GM19467 (cell line): ENCODE measurements around the gene ZPBP2.

ENCODE experiments used
- ATAC-seq: cut with Tn5 transposase; IDR thresholded peaks from one replicate; pipeline ENCODE4 v1.9.1; 2021; ENCODE audit warnings: mild to moderate bottlenecking, moderate library complexity; ENCODE audit not compliant: unreplicated experiment

The ZPBP2 gene

DNA sequence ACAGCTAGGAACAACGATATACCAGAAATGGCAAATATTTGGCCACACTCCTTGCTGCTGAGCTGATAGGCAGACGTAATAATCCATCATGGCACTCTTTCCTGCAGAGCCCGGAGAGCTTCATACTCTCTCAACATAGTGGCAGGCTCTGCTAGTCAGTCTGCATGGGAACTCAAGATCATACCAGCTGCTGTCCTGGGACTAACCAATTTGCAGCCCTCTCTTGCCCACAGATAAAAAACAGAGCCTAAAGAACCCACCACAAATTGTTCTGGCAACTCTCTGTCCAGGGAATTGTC lies 36.9 kb downstream of the ZPBP2 start:
- no peak for ATAC-seq

DNA sequence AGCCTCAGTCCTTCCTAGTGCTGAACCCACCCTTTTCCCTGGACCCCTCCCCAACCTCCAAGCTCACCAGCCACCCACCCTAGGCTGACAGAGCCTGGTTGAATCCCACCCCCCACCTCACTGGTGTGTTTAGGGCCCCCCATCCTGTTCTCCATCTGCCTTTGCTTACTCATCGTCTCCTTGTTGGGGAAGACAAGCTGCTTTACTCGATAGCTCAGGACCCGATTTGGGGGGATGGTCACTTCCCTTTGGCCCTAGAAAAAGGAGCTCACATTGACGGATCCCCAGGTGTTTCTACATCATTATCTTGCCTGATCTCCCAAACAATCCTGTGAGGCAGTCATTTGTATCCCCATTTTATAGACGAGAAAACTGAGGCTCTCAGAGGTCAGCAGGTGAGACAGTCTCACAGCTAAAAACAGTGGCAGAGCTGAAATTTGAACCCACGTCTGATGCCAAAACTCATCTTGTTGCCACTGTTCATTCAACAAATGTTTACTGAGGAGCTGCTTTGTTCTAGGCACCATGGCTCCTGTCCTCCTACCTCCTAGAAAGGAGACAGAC lies 40.9 kb downstream of the ZPBP2 start:
- ATAC-seq, result no peak

DNA sequence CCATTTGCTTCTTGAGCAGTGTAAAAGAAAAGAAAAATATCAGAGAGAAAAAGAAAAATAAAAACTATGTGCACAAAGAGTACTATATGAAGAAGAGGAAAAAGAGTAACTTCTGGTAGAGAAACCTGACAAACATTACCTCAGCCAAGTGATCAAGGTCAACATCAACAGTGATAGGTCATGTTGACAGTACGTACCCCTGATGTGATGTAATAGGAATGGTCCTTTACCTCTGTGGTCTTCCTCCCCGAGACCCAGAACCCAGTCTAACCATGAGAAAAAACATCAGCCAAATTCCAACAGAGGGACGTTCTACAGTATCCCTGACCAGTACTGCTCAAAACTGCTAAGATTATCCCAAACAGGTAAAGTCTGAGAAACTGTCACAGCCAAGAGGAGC lies 46.0 kb downstream of the ZPBP2 start:
- no peak for ATAC-seq

DNA sequence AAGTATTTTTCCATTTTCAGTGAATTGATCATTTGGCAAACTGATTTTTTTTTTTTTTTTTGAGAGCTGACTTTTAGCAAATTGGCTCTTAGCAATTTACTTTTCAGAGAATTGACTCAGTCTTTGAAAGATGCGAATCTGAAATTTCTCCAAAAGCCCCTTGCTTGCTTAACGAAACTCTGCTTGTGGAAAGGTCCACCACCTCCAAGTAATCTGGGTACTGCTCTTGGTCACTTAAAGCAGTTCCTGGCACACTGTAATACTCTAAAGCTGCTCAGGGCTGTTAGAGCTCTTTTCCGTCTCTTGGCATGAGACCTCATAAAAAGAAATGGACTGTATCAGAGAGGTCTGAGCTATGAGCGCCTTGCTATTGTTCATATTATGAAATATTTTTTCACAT lies 47.6 kb downstream of the ZPBP2 start:
- ATAC-seq, result no peak

DNA sequence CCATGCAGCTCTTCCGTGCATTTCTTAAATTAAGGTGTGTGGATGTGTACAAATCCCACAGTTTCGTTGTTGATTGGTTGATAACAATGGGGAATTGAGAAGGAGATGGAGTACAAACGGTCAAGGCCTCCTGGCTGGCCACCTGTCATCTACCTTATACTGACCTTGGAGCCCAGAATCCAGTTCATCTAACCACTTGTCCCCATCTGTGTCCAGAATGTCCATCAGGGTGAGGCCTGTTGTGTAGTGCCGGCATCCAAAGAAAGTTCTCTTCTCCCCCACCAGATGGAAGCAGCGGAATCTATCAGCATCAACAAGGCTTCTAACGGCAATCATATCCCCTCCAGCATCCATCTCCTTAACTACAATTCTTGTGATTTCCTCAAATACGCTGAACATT lies 48.9 kb downstream of the ZPBP2 start:
- ATAC-seq, result no peak

DNA sequence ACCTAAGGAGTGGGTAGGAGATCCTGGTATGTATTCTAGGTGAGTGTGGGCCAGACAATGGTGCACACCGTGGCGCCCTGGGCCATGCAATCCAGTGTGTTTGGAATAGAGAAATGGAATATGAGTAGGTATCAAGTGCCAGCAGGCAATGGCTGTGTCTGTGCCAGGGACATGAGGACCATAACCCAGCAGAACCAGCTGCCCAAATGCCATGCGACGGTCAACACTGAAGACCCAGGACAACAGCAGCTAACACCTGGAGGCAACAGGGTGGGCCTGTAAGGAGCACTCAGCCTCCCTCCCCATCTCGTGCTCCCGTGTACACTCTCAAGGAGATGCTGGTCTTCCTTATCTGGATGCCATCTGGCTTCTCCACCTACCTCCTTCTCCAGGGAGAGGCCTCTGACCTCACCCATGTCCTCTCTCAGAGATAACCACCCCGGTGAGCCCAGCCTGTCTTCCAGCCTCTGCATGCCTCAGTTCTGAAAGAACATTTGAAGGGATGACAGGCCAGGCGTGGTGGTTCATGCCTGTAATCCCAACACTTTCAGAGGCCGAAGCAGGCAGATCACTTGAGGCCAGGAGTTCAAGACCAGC lies 51.2 kb downstream of the ZPBP2 start:
- no peak for ATAC-seq

DNA sequence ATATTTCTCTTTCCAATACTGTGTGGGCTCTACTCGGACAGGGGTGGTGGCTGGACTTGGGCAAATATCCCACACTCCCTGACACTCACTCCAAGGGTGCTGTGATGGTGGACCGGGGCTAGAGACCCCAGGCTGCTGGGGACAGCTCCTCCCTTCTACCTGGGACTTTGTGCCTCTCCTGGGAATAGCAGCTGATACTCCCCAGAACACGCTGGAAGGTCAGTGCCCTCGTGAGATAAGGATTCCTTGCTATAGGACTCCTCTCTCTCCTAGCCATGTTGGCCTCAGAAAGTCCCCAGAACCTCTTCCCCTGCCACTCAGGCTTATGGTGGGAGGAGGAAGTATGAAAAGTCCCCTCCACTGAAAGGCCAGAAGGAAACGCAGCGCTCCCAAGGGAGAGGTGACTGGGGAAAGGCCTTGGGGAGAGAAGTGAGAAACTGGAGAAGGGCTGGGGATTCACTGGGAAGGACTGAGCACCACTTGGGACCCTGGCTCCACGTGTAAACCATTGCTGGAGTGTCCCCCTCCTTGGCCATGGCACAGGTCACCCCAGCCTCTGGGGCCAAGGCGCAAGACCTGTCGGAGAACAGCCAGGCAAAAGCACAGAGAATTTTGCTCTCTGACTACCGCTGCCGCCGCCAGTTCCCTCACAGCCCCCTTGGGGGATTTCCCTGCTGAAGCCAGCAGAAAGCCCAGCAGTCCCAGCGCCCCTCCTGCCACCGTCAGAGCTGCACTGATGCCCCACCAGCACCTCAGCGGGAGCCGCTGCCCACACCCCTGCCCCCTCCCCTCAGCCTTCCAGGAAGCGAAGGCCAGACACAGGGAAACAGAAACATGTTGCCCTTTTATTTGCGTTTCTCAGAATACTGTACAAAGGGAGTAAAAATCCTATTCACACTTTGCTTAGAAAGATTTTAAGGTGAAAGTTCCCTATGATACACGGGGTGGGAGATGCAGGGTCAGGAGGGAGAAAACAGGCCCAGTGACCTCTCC lies 52.5 kb downstream of the ZPBP2 start:
- ATAC-seq, result no peak

DNA sequence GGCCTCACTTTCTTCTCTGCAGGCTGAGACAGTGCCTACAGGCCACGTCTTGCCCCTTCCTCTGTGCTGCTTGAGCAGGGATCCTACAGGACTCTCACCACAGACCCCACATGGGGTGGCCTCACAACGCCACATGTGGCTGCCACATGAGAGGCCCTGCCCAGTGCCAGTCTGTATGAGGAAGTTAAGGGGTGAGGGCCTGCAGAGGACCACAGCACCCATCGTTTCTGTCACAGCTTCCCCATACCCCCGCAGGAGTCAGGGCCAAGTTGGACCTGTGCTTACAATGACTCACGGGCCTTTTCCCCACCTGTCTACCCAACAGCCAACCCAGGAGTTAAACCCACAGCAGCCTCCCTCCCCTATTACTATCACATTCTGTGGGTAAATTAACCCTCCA lies 53.3 kb downstream of the ZPBP2 start:
- no peak for ATAC-seq

DNA sequence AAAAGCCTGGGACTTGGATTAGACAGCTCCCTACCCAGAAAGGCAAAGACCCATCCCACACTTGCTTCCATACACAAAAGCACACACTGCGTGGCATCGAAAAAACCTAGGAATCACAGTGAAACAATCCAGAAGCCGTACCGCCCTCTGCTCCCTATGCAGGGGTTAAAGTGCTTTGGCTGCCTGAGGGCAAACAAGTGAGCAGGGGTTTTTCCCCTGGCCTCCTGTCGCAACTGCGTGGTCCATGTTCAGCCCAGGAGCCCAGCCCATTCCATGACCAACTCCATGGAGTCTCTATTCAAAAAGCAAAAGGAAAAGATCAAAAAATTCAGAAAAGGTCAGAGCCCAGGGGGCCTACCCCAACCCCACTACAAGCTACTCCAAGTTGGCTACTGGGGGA lies 54.0 kb downstream of the ZPBP2 start:
- no peak for ATAC-seq

DNA sequence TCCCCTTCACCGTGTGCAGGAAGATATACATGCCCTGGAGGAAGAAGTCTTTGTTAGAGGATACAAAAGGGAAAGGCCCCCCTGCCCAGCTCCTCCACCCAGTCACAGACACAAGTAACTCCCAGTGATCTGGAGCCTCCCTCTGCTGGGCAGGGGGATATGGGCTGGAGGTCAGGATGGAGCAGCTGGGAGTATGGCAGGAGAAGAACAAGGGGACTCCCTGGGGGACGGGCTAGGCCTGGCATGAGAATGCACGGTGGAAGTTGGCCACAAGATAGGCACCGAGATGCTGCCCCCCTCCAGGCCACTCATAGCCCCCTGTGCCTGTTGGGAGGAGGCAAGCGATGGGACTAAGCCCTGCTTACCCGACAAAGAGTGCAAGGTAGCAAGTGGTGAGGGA lies 55.2 kb downstream of the ZPBP2 start:
- no peak for ATAC-seq

DNA sequence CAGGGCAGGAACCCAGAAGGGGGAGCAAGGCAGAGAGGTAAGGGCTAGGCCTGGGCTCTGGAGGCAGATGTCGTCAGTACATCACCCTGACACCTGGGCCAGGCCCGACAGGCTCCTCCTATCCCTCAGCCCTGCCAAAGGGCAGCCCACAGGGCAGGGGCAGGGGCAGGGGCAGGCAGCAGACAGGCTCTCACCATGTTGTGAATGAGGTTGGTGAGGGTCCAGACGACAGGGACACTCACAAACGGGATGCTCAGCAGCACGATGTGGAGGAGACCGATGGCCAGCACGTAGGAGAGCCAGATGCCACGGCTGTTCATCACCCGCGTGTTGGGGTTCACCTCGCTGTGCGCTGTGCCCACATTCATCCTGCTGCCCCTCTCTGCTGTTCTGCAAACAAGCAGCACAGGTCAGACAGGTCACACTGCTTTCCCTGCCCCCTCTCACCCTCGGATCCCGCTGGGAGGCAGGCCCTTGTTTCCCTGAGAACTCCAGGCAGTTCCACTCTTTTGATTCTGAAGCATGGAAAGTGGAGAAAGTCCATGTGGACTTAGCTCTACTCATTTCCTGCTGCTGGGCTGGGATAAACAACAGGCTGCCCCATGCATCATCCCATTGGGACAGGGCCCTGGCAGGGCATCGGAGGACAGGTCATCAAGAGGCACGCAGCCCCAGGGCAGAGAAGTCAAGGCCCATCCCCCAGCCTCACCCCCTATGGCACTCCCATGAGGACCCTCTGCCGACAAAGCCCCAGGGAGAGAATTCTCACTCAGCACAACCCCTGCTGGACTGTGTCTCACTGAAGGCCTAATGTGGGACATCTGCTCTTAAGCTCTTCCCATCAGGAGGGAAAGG lies 56.1 kb downstream of the ZPBP2 start:
- ATAC-seq, result no peak

DNA sequence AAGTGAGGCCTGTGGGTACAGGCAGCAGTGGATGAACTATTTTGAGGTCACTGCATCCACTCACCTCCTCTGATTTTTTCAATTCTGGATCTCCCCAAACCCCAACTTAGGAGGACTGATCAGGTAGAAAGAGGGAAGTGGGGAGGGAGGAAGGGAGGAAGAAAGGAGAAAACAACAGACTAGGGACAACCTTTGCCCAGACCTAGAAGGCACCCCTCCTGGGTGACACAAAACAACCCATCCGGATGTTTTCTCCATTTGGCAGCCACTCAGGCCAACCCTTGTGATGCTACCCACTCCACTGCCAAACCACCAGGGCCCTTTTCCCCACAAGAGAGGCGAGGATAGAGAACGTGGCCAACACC lies 56.7 kb downstream of the ZPBP2 start:
- no peak for ATAC-seq

DNA sequence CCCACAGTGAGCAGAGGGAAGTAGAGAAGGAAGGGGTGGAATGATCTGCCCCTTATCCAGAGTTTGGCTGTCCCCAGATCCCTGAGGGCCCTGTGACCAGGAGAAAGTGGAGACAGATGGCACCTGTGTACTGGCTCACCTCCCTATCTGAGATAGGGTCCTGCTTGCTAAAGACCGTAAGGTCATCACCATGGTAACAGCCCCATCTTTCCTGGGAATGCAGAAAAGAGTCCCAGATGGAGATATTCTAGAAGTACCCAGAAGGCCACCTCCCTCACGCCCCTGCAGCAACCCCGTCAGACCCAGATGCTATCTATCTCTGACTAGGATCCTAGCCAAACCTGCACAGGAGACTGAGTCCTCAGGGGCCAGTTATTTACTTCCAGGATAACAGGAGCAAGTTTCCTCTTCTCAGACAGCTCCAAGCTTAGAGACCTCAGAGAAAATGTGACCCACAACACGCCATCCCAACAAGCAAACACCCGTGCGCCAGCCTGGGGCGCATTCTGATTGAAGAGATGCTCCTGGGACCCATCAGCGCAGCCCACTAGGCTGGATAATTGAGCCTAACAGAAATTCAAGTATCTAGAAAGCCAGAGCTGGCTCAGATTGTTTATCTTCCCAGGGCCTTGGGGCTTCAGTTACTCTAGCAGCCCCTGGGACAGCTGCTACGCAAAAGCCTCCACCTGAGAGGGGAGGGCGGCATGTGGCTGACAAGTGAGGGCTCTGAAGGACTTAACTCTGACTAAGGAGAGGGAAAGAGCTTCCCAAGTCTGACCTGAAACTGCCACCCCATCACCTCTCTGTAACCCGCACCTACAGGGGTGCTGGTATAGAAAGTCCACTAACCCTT lies 57.5 kb downstream of the ZPBP2 start:
- ATAC-seq, result no peak

DNA sequence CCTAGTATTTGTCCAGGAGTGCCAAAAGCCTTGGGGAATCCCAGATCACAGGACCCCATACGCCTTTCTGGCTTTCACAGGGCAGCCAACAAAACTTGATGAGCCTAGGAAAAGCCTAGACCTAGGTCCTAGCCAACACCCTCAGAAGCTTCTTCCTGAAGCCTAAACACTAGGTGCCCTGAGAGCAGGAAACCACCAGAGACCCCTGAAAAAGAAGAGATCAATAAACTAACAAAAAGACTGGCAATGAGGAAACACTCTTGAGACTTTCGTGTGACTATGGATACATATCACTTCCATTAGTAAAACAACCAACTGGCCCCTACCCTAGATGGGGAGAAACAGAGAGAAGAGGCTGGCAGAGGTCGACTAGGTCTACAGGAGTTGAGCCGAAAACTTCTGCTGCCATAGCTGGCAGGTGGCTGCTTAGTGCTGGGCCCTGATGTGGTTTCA lies 58.2 kb downstream of the ZPBP2 start:
- ATAC-seq, result no peak

DNA sequence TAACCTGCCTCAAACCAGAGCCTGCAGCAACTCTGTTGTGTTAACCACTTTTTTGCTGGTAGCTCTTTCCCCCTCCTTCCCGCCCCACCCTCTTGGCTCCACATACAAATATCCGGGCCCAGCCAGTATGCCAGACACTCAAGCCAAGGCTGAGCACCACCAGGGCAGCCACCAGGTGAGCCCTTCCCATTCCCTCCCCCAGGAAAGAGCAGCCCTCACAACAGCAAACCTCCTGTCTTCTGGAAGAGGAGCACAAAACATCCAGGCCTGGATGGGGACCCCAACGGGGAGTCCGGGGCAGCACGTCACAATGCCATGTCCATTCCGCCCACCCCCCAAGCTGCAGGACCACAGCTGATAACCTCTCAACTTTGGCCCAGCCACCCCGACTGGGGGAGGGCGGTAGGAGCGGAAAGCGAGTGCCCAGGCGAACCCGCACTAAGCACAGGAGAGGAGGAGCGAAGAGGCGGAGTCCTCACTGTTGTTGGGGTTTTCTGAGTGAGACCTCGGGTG lies 58.6 kb downstream of the ZPBP2 start:
- no peak for ATAC-seq
